Measurements from ENCODE around the gene SCRN3.
A peak's percentile ranks its signal among the peaks of the same experiment; 100 is the strongest.

Gene SCRN3, protein sequence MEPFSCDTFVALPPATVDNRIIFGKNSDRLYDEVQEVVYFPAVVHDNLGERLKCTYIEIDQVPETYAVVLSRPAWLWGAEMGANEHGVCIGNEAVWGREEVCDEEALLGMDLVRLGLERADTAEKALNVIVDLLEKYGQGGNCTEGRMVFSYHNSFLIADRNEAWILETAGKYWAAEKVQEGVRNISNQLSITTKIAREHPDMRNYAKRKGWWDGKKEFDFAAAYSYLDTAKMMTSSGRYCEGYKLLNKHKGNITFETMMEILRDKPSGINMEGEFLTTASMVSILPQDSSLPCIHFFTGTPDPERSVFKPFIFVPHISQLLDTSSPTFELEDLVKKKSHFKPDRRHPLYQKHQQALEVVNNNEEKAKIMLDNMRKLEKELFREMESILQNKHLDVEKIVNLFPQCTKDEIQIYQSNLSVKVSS
- long read RNA-seq, transcript SCRN3-201 (8 exons, 3,037 nt) = major isoform, 24 of 43 reads
- long read RNA-seq, partial matches to known transcripts = 3 of 43 reads
- long read RNA-seq, other reads (novel, unspliced or antisense) = 16 of 43 reads

DNA sequence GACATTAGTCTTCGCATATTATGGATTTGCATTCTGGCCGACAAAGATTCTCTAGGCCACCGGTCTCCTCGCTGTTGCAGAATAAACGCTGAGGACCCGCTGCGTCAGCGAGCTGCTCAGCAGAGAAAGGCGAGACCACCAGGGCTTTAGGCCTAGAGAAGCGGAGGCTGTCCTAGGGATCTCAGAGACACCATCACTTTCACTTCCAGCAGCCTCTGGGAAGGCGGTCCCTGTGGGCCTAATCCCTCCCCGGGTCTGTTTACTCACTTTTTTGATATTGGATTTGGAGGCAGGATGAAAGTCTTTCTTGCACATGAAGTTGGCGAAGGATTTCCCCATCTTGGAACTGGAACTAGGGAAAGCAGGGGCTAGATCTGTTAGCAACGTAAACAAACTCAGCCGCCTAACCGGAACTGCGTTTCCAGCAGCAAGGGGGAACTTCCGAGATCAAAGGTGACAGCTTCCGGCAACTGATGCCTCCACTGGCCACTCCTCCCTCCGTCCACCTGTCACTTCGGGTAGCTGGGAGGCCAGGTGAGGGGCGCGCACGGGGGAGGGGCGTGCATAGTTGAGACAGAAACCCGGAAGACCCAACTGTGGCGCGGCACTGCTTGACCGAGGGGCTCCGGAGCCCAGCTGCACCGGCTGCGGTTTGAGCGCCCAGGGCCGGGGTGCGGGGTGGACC, at the start of gene SCRN3:
Gene SCRN3 (plus strand): TSS at position 447 of the 685 bp plus-strand sequence. CDS start 2,554 bp downstream, outside the sequence.
- peak within 1 kb of the TSS; percentile 99 for H3K4me3 ChIP-seq (replicated peaks; ENCODE audit: insufficient read depth, low read length)
- DNase-seq (ENCODE audit: low read depth in 1 of 2, low spot score in 1 of 2) = peak; percentile 44 to 81
- no peaks in the 10 kb centered on the region for H3K27me3 ChIP-seq (ENCODE audit: insufficient read depth, poor library complexity, severe bottlenecking)
- TF ChIP-seq, protein P1, sequence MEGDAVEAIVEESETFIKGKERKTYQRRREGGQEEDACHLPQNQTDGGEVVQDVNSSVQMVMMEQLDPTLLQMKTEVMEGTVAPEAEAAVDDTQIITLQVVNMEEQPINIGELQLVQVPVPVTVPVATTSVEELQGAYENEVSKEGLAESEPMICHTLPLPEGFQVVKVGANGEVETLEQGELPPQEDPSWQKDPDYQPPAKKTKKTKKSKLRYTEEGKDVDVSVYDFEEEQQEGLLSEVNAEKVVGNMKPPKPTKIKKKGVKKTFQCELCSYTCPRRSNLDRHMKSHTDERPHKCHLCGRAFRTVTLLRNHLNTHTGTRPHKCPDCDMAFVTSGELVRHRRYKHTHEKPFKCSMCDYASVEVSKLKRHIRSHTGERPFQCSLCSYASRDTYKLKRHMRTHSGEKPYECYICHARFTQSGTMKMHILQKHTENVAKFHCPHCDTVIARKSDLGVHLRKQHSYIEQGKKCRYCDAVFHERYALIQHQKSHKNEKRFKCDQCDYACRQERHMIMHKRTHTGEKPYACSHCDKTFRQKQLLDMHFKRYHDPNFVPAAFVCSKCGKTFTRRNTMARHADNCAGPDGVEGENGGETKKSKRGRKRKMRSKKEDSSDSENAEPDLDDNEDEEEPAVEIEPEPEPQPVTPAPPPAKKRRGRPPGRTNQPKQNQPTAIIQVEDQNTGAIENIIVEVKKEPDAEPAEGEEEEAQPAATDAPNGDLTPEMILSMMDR (IDR thresholded peaks at IDR 0.05; ENCODE audit: insufficient read depth, low read length) = no peak
- TF ChIP-seq SPI1 (IDR thresholded peaks at IDR 0.05; ENCODE audit: borderline replicate concordance, low read depth) (no peak; the same call in 1 of the 2 replicates), GABPA (IDR thresholded peaks at IDR 0.05; ENCODE audit: low read depth) (peak; percentile 93), POLR2AphosphoS5 (IDR thresholded peaks at IDR 0.05; ENCODE audit: low read depth) (0 out of 2 replicates have a peak, but pooled peaks have one; percentile 40)
- TF ChIP-seq, protein P2, sequence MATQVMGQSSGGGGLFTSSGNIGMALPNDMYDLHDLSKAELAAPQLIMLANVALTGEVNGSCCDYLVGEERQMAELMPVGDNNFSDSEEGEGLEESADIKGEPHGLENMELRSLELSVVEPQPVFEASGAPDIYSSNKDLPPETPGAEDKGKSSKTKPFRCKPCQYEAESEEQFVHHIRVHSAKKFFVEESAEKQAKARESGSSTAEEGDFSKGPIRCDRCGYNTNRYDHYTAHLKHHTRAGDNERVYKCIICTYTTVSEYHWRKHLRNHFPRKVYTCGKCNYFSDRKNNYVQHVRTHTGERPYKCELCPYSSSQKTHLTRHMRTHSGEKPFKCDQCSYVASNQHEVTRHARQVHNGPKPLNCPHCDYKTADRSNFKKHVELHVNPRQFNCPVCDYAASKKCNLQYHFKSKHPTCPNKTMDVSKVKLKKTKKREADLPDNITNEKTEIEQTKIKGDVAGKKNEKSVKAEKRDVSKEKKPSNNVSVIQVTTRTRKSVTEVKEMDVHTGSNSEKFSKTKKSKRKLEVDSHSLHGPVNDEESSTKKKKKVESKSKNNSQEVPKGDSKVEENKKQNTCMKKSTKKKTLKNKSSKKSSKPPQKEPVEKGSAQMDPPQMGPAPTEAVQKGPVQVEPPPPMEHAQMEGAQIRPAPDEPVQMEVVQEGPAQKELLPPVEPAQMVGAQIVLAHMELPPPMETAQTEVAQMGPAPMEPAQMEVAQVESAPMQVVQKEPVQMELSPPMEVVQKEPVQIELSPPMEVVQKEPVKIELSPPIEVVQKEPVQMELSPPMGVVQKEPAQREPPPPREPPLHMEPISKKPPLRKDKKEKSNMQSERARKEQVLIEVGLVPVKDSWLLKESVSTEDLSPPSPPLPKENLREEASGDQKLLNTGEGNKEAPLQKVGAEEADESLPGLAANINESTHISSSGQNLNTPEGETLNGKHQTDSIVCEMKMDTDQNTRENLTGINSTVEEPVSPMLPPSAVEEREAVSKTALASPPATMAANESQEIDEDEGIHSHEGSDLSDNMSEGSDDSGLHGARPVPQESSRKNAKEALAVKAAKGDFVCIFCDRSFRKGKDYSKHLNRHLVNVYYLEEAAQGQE (IDR thresholded peaks at IDR 0.05; ENCODE audit: insufficient replicate concordance, low read depth) = no peak
- peak within 1 kb of the TSS; percentile 73 for H3K27ac ChIP-seq (replicated peaks)

DNA sequence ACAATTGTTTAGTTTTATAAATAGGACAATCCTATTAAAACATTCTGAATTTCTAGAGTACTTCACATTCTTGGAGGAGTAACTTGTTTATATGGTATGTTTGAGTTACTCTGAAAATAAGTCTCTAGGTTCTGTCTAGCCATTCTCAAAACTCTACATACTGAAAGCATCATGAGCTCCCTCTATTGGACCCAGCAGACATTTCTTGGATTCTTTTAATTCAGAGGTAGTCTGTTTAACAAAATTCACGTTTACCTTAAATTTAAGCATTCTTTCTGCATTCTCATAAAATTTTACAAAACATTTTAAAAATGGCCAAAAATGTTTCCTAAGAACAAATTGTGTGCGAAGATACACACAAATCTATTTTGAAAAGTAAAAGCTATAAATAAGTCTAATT, 45.5 kb upstream of the SCRN3 start:
- Histone ChIP-seq H3K27me3 (ENCODE audit: insufficient read depth, poor library complexity, severe bottlenecking) (peaks cover 5% of the 10 kb centered on the region), H3K4me3 (replicated peaks; ENCODE audit: insufficient read depth, low read length) (no peak overlapping the region), H3K27ac (replicated peaks) (no peak overlapping the region)
- no peak for DNase-seq (ENCODE audit: low read depth in 1 of 2, low spot score in 1 of 2)
- TF ChIP-seq GABPA (IDR thresholded peaks at IDR 0.05; ENCODE audit: low read depth) = no peak
- TF ChIP-seq, protein P2 (IDR thresholded peaks at IDR 0.05; ENCODE audit: insufficient replicate concordance, low read depth) = no peak
- TF ChIP-seq, protein P1 (IDR thresholded peaks at IDR 0.05; ENCODE audit: insufficient read depth, low read length) = peak; percentile 4
- TF ChIP-seq SPI1 (IDR thresholded peaks at IDR 0.05; ENCODE audit: borderline replicate concordance, low read depth) = no peak
- TF ChIP-seq POLR2AphosphoS5 (IDR thresholded peaks at IDR 0.05; ENCODE audit: low read depth) = no peak

DNA sequence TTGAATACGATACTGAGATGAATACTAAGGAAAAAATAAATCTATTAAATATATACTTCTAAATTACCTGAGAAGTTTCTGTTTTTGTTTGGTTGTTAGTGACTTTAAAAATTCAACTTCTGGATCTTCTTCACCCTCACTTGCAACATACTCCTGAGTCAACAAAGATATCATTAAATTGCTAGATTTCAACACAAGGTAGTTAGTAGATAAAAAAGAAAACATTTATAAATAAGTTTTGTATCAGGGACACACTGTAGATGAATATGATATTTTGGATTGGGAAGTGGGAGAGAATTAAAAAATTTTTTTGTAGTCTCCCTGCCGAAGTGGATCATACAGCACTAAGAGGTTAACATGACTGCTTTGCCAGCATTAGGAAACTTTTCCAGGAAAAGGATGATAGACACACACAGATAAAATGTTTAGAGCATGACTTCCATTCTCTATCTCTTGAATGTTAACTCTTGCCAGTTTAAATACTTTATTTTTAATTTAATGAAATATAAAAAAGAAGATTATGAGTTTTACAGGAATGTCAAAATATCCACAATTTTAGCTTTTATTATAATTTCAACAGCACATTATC, 44.8 kb upstream of the SCRN3 start:
- TF ChIP-seq, protein P1 (IDR thresholded peaks at IDR 0.05; ENCODE audit: insufficient read depth, low read length) = no peak
- TF ChIP-seq POLR2AphosphoS5 (IDR thresholded peaks at IDR 0.05; ENCODE audit: low read depth) (no peak), SPI1 (IDR thresholded peaks at IDR 0.05; ENCODE audit: borderline replicate concordance, low read depth) (no peak), GABPA (IDR thresholded peaks at IDR 0.05; ENCODE audit: low read depth) (no peak)
- TF ChIP-seq, protein P2 (IDR thresholded peaks at IDR 0.05; ENCODE audit: insufficient replicate concordance, low read depth) = no peak
- DNase-seq (ENCODE audit: low read depth in 1 of 2, low spot score in 1 of 2) = no peak
- Histone ChIP-seq H3K27ac (replicated peaks) (no peak overlapping the region), H3K27me3 (ENCODE audit: insufficient read depth, poor library complexity, severe bottlenecking) (no peaks in the 10 kb centered on the region), H3K4me3 (replicated peaks; ENCODE audit: insufficient read depth, low read length) (no peak overlapping the region)

Data from HL-60 (cell line).